A673 (cell line): Measurements from ENCODE around the gene GPLD1.

Experiments
- EZH2 ChIP-seq: fragments of 200-600 bp; sonication (generic); IDR thresholded peaks from 2 replicates; pipeline ENCODE4 v1.6.1; 2017; ENCODE audit warnings: borderline replicate concordance, low read depth, mild to moderate bottlenecking, mixed read lengths, antibody characterized with exemption, low read length; ENCODE audit not compliant: poor library complexity, severe bottlenecking
- TF ChIP-seq, protein P1 (sequence below): fragments of 300-800, 200-600 bp; sonication (generic); conservative IDR thresholded peaks from 2 replicates; pipeline ENCODE4 v1.5.1; 2017; ENCODE audit warnings: low read depth, mild to moderate bottlenecking, antibody characterized with exemption, low read length, moderate library complexity, mixed read lengths

DNA sequence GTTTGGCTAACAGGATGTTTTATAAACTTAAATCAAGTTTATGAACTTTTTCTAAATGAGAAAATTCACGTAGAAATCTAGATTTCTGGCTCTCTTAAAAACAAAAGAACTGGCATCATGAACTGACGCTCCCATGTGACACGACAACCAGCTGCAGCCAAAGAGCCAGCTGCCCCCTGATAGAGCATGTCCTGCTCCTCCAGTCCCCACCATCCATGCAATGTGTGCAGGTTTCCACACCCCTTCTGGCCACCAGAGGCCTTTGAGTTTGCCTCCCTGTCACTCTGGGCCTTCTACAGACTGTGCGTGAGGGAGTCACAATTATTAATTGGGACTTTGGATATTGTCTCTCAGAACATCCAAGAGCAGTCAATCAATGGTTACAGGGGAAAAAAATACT, 1.6 kb upstream of the GPLD1 start:
- TF ChIP-seq, protein P1, sequence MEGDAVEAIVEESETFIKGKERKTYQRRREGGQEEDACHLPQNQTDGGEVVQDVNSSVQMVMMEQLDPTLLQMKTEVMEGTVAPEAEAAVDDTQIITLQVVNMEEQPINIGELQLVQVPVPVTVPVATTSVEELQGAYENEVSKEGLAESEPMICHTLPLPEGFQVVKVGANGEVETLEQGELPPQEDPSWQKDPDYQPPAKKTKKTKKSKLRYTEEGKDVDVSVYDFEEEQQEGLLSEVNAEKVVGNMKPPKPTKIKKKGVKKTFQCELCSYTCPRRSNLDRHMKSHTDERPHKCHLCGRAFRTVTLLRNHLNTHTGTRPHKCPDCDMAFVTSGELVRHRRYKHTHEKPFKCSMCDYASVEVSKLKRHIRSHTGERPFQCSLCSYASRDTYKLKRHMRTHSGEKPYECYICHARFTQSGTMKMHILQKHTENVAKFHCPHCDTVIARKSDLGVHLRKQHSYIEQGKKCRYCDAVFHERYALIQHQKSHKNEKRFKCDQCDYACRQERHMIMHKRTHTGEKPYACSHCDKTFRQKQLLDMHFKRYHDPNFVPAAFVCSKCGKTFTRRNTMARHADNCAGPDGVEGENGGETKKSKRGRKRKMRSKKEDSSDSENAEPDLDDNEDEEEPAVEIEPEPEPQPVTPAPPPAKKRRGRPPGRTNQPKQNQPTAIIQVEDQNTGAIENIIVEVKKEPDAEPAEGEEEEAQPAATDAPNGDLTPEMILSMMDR, result no peak
- no peak for TF ChIP-seq EZH2
